Superior temporal gyrus (tissue), 1 donor: Measurements from ENCODE around the gene EN2.
A peak's percentile ranks its signal among the peaks of the same experiment; 100 is the strongest.

ENCODE experiments used
- DNase-seq: peaks from one replicate; pipeline ENCODE4 v3.0.0-alpha.2; 2016; ENCODE audit errors: extremely low spot score

Gene EN2

GRCh38 chr7:155458111-155458877, at the start of gene EN2:
TSS of gene EN2 (plus strand) at chr7:155458129. CDS start at chr7:155458378, 249 bp downstream.
- DNase-seq = no peak

- no peak for DNase-seq
These were observed 49.0 kb upstream of the EN2 start for GRCh38 chr7:155408651-155409586.

- DNase-seq = no peak
These were observed 47.9 kb upstream of the EN2 start for GRCh38 chr7:155409980-155410379.

- DNase-seq = no peak
These were observed 47.5 kb upstream of the EN2 start for GRCh38 chr7:155410431-155410830.

- no peak for DNase-seq
These were observed 46.1 kb upstream of the EN2 start for GRCh38 chr7:155411718-155412415.

- peak; percentile 66 for DNase-seq
These were observed 45.3 kb upstream of the EN2 start for GRCh38 chr7:155412416-155413253.

GRCh38 chr7:155414547-155415492, 43.1 kb upstream of the EN2 start:
- no peak for DNase-seq

- DNase-seq = no peak
These were observed 41.1 kb upstream of the EN2 start for GRCh38 chr7:155416646-155417380.

GRCh38 chr7:155418304-155418703, 39.6 kb upstream of the EN2 start:
- no peak for DNase-seq

- DNase-seq = no peak
These were observed 38.8 kb upstream of the EN2 start for GRCh38 chr7:155418941-155419755.

- DNase-seq = no peak
These were observed 37.8 kb upstream of the EN2 start for GRCh38 chr7:155420116-155420515.

GRCh38 chr7:155422151-155422550, 35.8 kb upstream of the EN2 start:
- DNase-seq = no peak

GRCh38 chr7:155422599-155423336, 35.2 kb upstream of the EN2 start:
- DNase-seq = no peak

- no peak for DNase-seq
These were observed 34.3 kb upstream of the EN2 start for GRCh38 chr7:155423337-155424285.

- no peak for DNase-seq
These were observed 33.5 kb upstream of the EN2 start for GRCh38 chr7:155424301-155425010.

GRCh38 chr7:155425011-155425340, 33.0 kb upstream of the EN2 start:
- DNase-seq = no peak
